Psoas muscle (tissue), 8 donors: Measurements from ENCODE around the gene DNMT3A. TPM values are rescaled to one million over a fixed set of nuclear protein-coding genes. Genes with fewer than 3 reads are reported as not detected.
"Not testable (repeated sequence)": the region's sequence is repeated elsewhere in the genome, so short reads cannot be mapped to it uniquely, and the experiment has no call there.

Experiments used
- ATAC-seq, 4 donors: fragments of 200-7000 bp; cut with Tn5 transposase; one replicate each; pipeline ENCODE4 v1.9.1; 2020; ENCODE audit warnings: moderate library complexity in 3 of 4, mild to moderate bottlenecking in 2 of 4
- DNase-seq, 2 donors: peaks; one replicate each; pipeline ENCODE4 v3.0.0-alpha.2; 2020
- H3K27ac ChIP-seq: fragments of 200-600 bp; one replicate; pipeline ENCODE4 v1.8.0; 2022
- H3K27me3 ChIP-seq, 3 donors: fragments of 200-600 bp in 1 of 3; one replicate each; pipeline versions ENCODE4 v1.6.1 to v1.8.0; 2013 to 2022; ENCODE audit warnings: low read length in 2 of 3, mild to moderate bottlenecking in 2 of 3, moderate library complexity in 1 of 3; ENCODE audit not compliant: insufficient read depth in 3 of 3
- H3K36me3 ChIP-seq, 2 donors: fragments of 200-600 bp in 1 of 2; one replicate each; pipeline versions ENCODE4 v1.6.1 to v1.8.0; 2013 to 2022; ENCODE audit warnings: low read depth in 1 of 2, mild to moderate bottlenecking in 1 of 2, moderate library complexity in 1 of 2; ENCODE audit not compliant: insufficient read depth in 1 of 2
- H3K4me1 ChIP-seq: fragments of 200-600 bp; one replicate; pipeline ENCODE4 v1.8.0; 2022
- H3K4me3 ChIP-seq: fragments of 200-600 bp; one replicate; pipeline ENCODE4 v1.8.0; 2022; ENCODE audit warnings: mild to moderate bottlenecking
- H3K9me3 ChIP-seq: fragments of 200-600 bp; one replicate; pipeline ENCODE4 v1.8.0; 2022
- WGBS, 3 donors: extraction: QIAGEN DNeasy Blood & Tissue Kit; methylation state at CpG; one replicate each; pipeline versions ENCODE4 v1.1.6 to v1.1.7; 2013; 5-methylcytosine and 5-hydroxymethylcytosine counted together
- intact Hi-C, 2 donors: fragments of 100-400 bp; cut with DNase I; formaldehyde crosslinking; loops; one replicate each; pipeline versions ENCODE4 v1.11.0 to v1.14.2; 2022
- polyA plus RNA-seq, 3 donors: library from polyadenylated mRNA; stranded (reverse); fragments of 200-250 nt; gene quantifications; one replicate each; pipeline ENCODE4 v1.2.3, GENCODE V29; 2013
- total RNA-seq, 4 donors: library from RNA; stranded (reverse); fragmentation: NEBNext Ultra II Directional in 2 of 4; extraction: Animal tissue kit (Norgen Biotek cat#: 25700) in 2 of 4; gene quantifications; one replicate each; pipeline versions ENCODE4 v1.2.1 to v1.2.4, GENCODE V29; 2021 to 2023
- TF ChIP-seq, protein P1 (sequence below): fragments of 200-600 bp; IDR thresholded peaks from one replicate; pipeline ENCODE4 v1.8.0; 2022; ENCODE audit warnings: antibody characterized with exemption
- donor health status: healthy with polysubstance abuse.
- donor health status: DM: no; HTN: no; CAD: no; lungs with moderate emphysema.
- donor health status: Bipolar disorder and iron deficiency.
- donor health status: healthy.
- donor health status: DM: yes; HTN: yes; CAD: no.
- donor health status: DM: no; HTN: no; CAD: no.
- donor health status: DM: no; HTN: no; CAD: no.
- donor health status: DM: yes; HTN: yes; CAD: no.

DNMT3A gene
- total and polyA plus RNA-seq, 7 donors, result 7.1 to 26.2 (median 20.6) TPM

DNA sequence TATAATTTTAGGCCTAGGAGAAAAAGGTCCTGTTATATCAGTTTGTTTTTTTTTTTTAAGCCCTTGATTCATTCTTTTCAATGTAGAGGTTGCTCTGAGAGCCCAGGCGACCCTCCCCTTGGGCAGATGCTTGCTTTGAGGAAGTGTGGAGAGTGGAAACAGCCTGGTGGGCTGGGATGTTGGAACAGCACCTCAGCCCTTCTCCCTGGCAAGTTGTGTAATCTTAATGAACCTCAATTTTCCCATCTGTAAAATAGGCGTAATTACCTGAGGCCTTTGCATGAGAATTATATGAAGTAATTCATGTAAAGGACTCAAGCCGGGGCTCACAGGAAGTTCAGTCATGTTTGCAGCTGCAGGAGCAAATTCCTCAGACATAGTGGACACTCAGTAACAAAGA, 123.6 kb downstream of the DNMT3A start:
- Histone ChIP-seq H3K36me3 (no peaks in the 10 kb centered on the region), H3K4me1 (no peaks in the 10 kb centered on the region), H3K4me3 (no peak overlapping the region), H3K27me3 (no peaks in the 10 kb centered on the region), H3K9me3 (no peaks in the 10 kb centered on the region), H3K27ac (no peak overlapping the region)
- no peak for ATAC-seq
- TF ChIP-seq, protein P1, sequence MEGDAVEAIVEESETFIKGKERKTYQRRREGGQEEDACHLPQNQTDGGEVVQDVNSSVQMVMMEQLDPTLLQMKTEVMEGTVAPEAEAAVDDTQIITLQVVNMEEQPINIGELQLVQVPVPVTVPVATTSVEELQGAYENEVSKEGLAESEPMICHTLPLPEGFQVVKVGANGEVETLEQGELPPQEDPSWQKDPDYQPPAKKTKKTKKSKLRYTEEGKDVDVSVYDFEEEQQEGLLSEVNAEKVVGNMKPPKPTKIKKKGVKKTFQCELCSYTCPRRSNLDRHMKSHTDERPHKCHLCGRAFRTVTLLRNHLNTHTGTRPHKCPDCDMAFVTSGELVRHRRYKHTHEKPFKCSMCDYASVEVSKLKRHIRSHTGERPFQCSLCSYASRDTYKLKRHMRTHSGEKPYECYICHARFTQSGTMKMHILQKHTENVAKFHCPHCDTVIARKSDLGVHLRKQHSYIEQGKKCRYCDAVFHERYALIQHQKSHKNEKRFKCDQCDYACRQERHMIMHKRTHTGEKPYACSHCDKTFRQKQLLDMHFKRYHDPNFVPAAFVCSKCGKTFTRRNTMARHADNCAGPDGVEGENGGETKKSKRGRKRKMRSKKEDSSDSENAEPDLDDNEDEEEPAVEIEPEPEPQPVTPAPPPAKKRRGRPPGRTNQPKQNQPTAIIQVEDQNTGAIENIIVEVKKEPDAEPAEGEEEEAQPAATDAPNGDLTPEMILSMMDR, result no peak
- no peak for DNase-seq
- intact Hi-C loops, result no loop called here
- WGBS, 3 donors, result 90 to 95% (median 93%) methylated on average over 3 of the region's 3 CpGs

DNA sequence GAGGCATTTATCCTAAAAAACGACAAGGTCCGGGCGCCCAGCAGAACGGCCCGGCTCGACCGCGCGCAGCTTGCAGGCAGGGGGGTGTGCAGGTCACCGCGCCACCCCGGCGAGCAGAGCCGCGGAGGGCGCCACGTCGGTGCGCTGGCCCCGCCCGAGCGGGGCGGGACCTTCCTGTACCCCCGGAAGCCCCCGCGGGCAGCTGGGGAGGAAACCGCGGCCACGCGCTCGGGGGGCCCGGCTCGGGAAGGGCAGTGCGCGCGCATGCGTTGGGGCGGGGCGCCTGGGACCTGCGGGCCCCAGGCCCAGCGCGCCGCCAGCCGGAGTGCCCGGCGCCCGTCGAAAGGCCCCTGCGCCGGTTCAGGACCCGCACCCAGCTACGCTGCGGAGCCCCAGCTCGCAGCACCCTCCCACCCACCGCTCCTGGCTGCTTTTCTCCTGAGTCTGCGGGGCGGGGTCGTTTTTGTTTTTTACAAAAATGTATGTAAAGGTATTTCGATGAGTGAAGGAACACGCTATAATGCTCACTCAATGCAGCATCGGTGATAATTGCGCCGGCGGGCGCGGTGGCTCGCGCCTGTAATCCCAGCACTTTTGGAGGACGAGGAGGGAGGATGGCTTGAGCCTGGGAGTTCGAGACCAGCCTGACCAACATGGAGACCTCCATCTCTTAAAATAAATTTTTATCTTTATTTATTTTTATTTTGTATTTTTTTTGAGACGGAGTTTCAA, 125.6 kb downstream of the DNMT3A start:
- ATAC-seq, result peak; percentile 60 to 88 (median 87)
- TF ChIP-seq, protein P1, result no peak
- Histone ChIP-seq H3K4me3 (peak overlapping the region; percentile 62), H3K27ac (peak overlapping the region; percentile 63), H3K27me3 (no peaks in the 10 kb centered on the region), H3K36me3 (no peaks in the 10 kb centered on the region), H3K9me3 (no peaks in the 10 kb centered on the region), H3K4me1 (no peaks in the 10 kb centered on the region)
- WGBS, 3 donors, result 3 to 5% (median 3%) methylated on average over 49 to 71 of the region's 71 CpGs
- DNase-seq, result peak; percentile 84 to 85
- intact Hi-C loops, result no loop called here

DNA sequence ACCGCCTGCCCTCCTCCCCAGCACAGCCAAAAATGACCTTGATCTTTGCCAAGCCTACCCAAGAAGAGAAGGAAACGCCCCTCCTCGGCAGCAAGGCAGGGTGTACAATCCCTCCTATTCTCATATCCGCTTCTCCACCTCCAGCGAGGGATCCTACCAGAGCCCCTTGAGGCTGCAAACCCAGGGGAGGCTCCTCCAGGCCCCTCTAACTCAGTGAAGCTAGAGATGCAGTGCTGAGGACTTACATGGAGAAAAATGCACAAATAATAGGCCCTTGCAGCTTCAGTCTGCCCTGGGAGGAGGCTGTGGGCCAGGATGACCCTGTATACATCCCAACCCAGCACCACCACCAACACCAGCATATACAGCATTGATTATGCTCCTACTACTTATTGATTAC, 126.5 kb downstream of the DNMT3A start:
- peak overlapping the region; percentile 63 for H3K27ac ChIP-seq
- no peaks in the 10 kb centered on the region for H3K27me3 ChIP-seq
- no peaks in the 10 kb centered on the region for H3K4me1 ChIP-seq
- H3K9me3 ChIP-seq, result no peaks in the 10 kb centered on the region
- H3K36me3 ChIP-seq, result no peaks in the 10 kb centered on the region
- ATAC-seq, result peak in 2 of 4 donors; percentile 15 to 18
- WGBS, 3 donors, result 72 to 74% (median 73%) methylated on average over 5 of the region's 5 CpGs
- no peak overlapping the region for H3K4me3 ChIP-seq
- TF ChIP-seq, protein P1, result no peak
- intact Hi-C loops, result no loop called here
- no peak for DNase-seq

DNA sequence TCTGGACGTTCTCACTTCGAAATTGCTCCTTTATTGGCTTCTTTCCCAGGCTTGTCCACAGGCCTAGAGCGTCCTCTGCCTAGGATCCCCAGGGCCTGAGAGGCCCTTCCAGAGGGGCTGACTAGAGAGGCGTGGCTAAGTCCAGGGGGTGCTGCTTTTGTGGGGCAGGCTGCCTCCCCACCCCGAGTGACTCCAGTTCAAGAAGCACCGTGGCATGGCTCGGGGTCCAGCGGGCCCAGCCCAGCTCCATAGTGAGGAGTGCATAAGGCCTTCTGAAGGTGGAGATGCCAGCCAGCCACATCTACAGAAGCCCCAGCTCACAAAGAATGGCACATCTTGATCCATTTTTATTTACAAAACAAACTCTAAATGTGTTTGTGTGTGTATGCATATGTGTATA, 128.5 kb downstream of the DNMT3A start:
- DNase-seq (no peak), ATAC-seq (no peak)
- TF ChIP-seq, protein P1, result no peak
- Histone ChIP-seq H3K27ac (no peak overlapping the region), H3K4me3 (no peak overlapping the region), H3K4me1 (no peaks in the 10 kb centered on the region), H3K9me3 (no peaks in the 10 kb centered on the region), H3K27me3 (no peaks in the 10 kb centered on the region), H3K36me3 (no peaks in the 10 kb centered on the region)
- intact Hi-C loops, result no loop called here
- 40 to 56% (median 52%) methylated on average over 8 of the region's 8 CpGs for WGBS, 3 donors

DNA sequence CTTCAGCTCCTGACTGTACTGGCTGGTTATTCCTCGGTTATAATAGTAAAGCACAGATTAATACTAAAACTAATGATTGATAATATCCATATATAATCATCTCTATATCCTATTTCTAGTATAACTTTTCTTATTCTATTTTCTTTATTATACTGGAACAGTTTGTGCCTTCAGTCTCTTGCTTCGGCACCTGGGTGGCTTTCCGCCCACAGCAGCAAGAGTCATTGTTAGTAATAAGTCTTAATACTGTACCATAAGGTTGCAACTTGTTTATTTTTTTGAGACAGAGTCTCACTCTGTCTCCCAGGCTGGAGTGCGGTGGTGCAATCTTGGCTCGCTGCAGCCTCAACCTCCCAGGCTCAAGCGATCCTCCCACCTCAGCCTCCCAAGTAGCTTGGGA, 130.8 kb downstream of the DNMT3A start:
- H3K27me3 ChIP-seq, H3K9me3 ChIP-seq, H3K4me1 ChIP-seq, H3K36me3 ChIP-seq, H3K4me3 ChIP-seq, H3K27ac ChIP-seq, DNase-seq, ATAC-seq, intact Hi-C loops: not testable (repeated sequence)
- 96 to 97% (median 97%) methylated on average over 6 of the region's 6 CpGs for WGBS, 3 donors
